Effector memory CD4-positive, alpha-beta T cell (primary cell): Measurements from ENCODE around the gene AHCY.
"Not testable (repeated sequence)": the region's sequence is repeated elsewhere in the genome, so short reads cannot be mapped to it uniquely, and the experiment has no call there.

ENCODE experiments used
- DNase-seq, 3 donors: peaks; one replicate each; pipeline ENCODE4 v3.0.0-alpha.2; 2020
- H3K27ac ChIP-seq: 2 replicates; pipeline ENCODE4 v1.7.0; 2013; ENCODE audit warnings: mild to moderate bottlenecking, low read length, moderate library complexity; ENCODE audit not compliant: insufficient read depth, poor library complexity, severe bottlenecking
- H3K27me3 ChIP-seq: replicated peaks from 2 replicates; pipeline ENCODE4 v1.7.0; 2013; ENCODE audit warnings: mild to moderate bottlenecking, low read length; ENCODE audit not compliant: insufficient read depth, control insufficient read depth, poor library complexity, severe bottlenecking
- H3K36me3 ChIP-seq: 2 replicates; pipeline ENCODE4 v1.7.0; 2013; ENCODE audit warnings: mild to moderate bottlenecking, low read length, moderate library complexity; ENCODE audit not compliant: control insufficient read depth, insufficient read depth
- H3K4me1 ChIP-seq: 2 replicates; pipeline ENCODE4 v1.7.0; 2013; ENCODE audit warnings: low read length, mild to moderate bottlenecking; ENCODE audit not compliant: control insufficient read depth, insufficient read depth, poor library complexity, severe bottlenecking
- H3K4me3 ChIP-seq: 2 replicates; pipeline ENCODE4 v1.7.0; 2013; ENCODE audit warnings: low read length, low read depth, mild to moderate bottlenecking; ENCODE audit not compliant: insufficient read depth, poor library complexity, severe bottlenecking
- H3K9me3 ChIP-seq: 2 replicates; pipeline ENCODE4 v1.7.0; 2013; ENCODE audit warnings: mild to moderate bottlenecking, low read length, moderate library complexity; ENCODE audit not compliant: control insufficient read depth

Gene AHCY

DNA sequence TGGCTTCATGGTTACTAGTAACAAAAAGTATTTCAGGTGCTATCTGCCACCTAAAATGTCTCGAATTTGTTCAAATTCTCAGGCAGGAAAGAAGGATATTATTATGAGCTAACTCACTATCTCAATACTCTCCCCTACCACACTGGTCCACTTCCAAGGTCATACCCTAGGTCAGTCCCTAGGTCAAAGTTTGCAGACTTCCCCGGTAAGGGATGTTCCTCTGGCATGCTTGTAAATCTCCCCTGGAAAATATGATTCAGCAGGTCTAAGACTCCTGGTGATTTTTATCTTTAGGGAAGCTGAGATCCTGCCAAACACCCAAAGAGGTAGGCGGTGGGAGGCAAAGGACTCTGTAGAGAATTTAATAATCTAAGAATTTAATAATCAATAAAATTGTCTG is 6.7 kb downstream of the AHCY start:
- H3K36me3 ChIP-seq = no peaks in the 10 kb centered on the region

DNA sequence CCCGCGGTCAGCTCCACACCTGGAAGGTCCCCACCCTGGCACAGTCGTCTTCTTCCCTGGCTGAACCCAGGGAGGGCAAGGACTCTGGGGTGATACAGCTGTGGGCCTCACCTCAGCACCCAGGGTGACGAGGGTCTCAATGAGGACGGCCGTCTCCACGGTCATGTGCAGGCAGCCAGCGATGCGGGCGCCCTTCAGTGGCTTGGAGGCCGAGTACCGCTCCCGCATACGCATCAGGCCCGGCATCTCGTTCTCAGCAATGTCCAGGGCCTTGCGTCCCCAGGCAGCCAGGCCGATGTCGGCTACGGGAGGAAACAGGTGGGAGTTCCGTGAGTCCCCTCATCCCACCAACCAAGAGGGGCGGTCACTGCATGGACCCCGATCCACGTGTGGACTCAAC is 7.9 kb downstream of the AHCY start:
- no peaks in the 10 kb centered on the region for H3K9me3 ChIP-seq
- DNase-seq = no peak
- no peaks in the 10 kb centered on the region for H3K27me3 ChIP-seq
- H3K36me3 ChIP-seq = peaks cover 8% of the 10 kb centered on the region
- H3K27ac ChIP-seq = no peak overlapping the region
- H3K4me1 ChIP-seq = no peaks in the 10 kb centered on the region
- H3K4me3 ChIP-seq = no peak overlapping the region

More for the DNA sequence above, 6.7 kb downstream of the AHCY start:
- Histone ChIP-seq H3K4me3 (no peak overlapping the region), H3K9me3 (no peaks in the 10 kb centered on the region), H3K4me1 (no peaks in the 10 kb centered on the region), H3K27ac (no peak overlapping the region), H3K27me3 (no peaks in the 10 kb centered on the region)
- no peak for DNase-seq

DNA sequence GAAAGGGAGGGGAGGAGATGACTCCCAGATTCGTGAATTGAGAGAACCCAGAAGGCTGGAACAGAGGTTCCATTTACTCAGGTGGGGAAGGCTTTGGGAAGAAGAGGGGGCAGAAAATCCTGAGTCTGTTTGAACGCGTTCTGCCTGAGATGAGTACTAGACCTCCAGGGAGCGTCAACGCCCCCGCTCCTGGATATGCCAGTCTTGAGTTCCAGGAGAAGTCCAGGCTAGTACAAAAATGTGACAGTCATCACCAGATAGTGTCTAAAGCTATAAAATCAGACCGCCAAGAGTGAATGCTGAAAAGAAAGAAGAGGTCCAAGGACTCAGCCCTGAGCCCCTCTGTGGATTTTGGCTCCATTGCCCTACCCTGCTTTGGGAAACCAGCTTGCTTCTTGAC is 8.6 kb downstream of the AHCY start:
- no peak for DNase-seq
- Histone ChIP-seq H3K9me3 (no peaks in the 10 kb centered on the region), H3K36me3 (peaks cover 13% of the 10 kb centered on the region), H3K4me3 (no peak overlapping the region), H3K27me3 (no peaks in the 10 kb centered on the region), H3K4me1 (no peaks in the 10 kb centered on the region), H3K27ac (no peak overlapping the region)

DNA sequence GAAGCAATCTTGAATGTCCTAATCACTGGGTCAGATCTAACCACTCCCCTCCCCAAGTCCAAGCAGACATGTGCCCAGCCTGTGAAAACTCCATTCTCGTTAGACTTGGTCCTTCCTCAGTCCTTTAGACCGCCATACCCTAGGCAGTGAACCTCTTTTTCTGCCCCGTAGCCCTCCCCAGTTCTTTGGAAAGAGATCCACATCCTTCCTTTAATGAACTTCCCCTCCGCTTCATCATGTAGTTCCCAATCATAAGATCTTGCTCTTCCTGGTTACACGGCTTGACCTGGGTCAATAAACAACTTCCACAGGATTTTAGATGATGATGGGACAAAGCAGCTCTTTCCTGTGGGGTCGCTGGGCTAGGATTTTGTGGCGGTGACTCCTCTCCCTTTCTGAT is 9.6 kb downstream of the AHCY start:
- Histone ChIP-seq H3K4me3 (no peak overlapping the region), H3K36me3 (peaks cover 13% of the 10 kb centered on the region), H3K4me1 (no peaks in the 10 kb centered on the region), H3K9me3 (no peaks in the 10 kb centered on the region), H3K27ac (no peak overlapping the region), H3K27me3 (no peaks in the 10 kb centered on the region)
- no peak for DNase-seq

DNA sequence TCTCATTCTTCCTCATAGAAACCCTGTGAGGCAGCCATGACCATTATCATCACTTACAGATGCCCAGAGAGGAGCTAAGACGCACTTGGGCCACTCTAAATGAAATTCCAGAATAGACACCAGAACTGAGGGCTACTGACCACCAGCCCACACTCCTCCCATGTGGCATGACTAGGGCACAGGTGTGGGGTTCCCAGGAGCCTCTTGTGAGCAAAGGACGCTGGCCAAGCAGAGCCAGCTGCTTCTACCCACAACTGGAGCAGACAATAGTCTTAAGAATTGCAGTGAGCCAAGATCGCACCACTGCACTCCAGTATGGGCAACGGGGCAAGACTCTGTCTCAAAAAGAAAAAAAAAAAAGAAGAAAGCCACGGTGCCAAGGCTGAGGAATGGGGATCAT is 10.0 kb downstream of the AHCY start:
- H3K36me3 ChIP-seq = peaks cover 13% of the 10 kb centered on the region
- no peak for DNase-seq
- H3K4me3 ChIP-seq = no peak overlapping the region
- no peaks in the 10 kb centered on the region for H3K9me3 ChIP-seq
- H3K4me1 ChIP-seq = no peaks in the 10 kb centered on the region
- H3K27ac ChIP-seq = no peak overlapping the region
- no peaks in the 10 kb centered on the region for H3K27me3 ChIP-seq

DNA sequence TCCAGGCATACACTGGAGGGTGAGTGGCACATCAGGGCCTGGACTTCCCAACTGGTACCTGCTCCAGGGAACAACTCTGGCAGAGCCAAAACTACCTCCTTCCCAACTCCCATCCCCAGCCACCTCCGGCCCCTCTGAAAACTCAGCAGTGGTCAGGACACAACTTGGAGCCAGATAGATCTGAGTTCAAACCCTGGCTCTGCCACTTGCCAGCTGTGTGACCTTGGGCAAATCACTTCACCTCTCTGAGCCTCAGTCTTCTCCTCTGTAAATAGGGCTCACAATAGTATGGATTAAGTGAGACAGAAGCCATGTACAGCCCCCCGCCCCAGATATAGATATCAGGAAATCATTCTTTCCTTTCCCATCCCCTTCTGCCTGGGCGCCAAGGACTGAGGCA is 10.7 kb downstream of the AHCY start:
- Histone ChIP-seq H3K4me3 (no peak overlapping the region), H3K27ac (no peak overlapping the region), H3K4me1 (no peaks in the 10 kb centered on the region), H3K27me3 (no peaks in the 10 kb centered on the region), H3K9me3 (no peaks in the 10 kb centered on the region), H3K36me3 (peaks cover 13% of the 10 kb centered on the region)
- DNase-seq = no peak

DNA sequence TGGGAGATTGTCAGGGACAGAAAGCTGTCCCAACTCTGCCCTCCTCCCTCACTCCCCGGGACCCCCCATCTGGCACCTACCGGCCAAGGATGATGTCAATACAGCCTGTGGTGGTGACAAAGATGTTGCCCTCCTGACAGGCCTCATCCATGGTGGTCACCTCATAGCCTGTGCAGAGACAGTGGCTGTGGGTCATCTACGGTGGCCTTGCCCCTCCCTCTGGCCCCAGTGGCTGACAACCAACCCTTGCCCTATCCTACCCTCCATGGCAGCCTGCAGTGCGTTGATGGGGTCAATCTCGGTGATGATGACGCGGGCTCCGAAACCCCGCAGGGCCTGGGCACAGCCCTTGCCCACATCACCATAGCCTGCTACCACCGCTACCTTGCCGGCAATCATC is 12.7 kb downstream of the AHCY start:
- Histone ChIP-seq H3K27ac (no peak overlapping the region), H3K9me3 (no peaks in the 10 kb centered on the region), H3K4me1 (no peaks in the 10 kb centered on the region), H3K27me3 (no peaks in the 10 kb centered on the region), H3K36me3 (peaks cover 13% of the 10 kb centered on the region), H3K4me3 (no peak overlapping the region)
- no peak for DNase-seq

DNA sequence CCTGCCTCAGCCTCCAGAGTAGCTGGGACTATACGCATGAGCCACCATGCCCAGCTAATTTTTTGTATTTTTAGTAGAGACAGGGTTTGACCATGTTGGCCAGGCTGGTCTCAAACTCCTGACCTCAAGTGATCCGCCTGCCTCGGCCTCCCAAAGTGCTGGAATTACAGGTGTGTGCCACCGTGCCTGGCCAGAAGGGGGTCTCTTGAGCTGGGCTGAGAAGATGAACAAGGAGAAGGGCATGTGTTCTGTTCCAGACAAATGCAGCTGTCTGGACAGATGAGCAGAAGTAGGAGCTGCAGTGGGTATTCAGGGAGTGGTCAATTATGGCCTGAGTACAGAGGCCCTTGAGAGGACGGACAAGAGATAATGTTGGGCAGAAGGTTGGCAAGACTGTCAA is 15.7 kb downstream of the AHCY start:
- H3K9me3 ChIP-seq, H3K27me3 ChIP-seq, H3K4me1 ChIP-seq, H3K4me3 ChIP-seq, H3K27ac ChIP-seq, DNase-seq: not testable (repeated sequence)
- H3K36me3 ChIP-seq = peaks cover 16% of the 10 kb centered on the region

DNA sequence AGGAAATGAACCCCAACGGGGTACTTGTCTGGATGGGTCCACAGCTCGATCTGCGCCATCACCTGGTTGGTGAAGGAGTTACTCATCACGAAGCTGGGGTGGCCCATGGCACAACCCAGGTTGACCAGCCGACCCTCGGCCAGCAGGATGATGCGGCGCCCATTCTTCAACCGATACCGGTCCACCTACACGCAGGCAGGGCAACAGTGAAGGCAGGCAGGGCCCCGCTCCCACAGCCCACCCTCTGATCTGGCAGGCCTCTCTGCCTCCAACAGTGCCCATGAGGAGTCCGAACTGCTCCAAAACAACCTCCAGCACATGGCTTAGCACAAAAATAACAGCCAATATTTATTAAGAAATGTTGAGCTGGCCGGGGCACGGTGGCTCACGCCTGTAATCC is 17.7 kb downstream of the AHCY start:
- H3K27ac ChIP-seq = no peak overlapping the region
- H3K9me3 ChIP-seq = no peaks in the 10 kb centered on the region
- H3K36me3 ChIP-seq = peaks cover 13% of the 10 kb centered on the region
- H3K27me3 ChIP-seq = no peaks in the 10 kb centered on the region
- H3K4me3 ChIP-seq = no peak overlapping the region
- no peak for DNase-seq
- H3K4me1 ChIP-seq = no peaks in the 10 kb centered on the region

DNA sequence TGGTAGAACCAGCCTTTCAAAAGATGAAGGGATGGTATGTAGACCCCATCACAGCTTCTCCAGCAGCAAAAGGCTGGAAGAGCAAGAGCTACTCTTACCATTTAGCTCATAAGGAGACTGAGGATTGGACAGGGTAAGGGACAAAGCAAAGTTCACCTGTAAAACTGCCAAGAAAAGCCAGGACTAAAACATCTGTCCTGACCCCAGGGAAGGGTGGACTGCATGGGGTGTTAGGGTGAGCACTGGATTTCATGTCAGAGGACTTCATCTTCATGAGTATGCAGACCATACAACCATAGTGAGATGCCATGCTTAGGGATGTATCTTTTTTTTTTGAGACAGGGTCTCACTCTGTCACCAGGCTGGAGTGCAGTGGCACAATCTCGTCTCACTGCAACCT is 19.3 kb downstream of the AHCY start:
- peaks cover 10% of the 10 kb centered on the region for H3K36me3 ChIP-seq
- H3K4me1 ChIP-seq = no peaks in the 10 kb centered on the region
- DNase-seq = no peak
- H3K4me3 ChIP-seq = no peak overlapping the region
- H3K9me3 ChIP-seq = no peaks in the 10 kb centered on the region
- H3K27me3 ChIP-seq = no peaks in the 10 kb centered on the region
- H3K27ac ChIP-seq = no peak overlapping the region

DNA sequence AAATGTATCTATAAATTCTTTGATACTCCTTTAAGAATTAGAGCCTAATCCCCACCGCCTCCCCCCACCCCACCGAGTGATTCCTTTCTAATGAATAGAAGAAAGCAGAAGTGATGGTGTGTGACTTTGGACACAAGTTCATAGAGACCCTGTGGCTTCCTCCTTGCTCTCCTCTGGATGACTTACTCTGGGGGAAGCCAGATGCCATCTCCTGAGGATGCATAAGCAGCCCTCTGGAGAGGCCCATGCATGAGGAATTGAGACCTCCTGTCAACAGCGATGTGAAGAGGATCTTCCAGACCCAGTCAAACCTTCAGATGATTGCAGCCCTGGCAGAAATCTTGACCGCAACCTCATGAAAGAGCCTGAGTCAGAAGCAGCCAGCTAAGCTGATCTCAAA is 21.1 kb downstream of the AHCY start:
- no peak for DNase-seq
- peaks cover 10% of the 10 kb centered on the region for H3K36me3 ChIP-seq
- no peak overlapping the region for H3K27ac ChIP-seq
- H3K9me3 ChIP-seq = no peaks in the 10 kb centered on the region
- no peaks in the 10 kb centered on the region for H3K27me3 ChIP-seq
- H3K4me3 ChIP-seq = no peak overlapping the region
- H3K4me1 ChIP-seq = no peaks in the 10 kb centered on the region
